Measurements from ENCODE around the gene FAM53B. TPM values are rescaled to one million over a fixed set of nuclear protein-coding genes. Genes with fewer than 3 reads are reported as not detected.
A peak's percentile ranks its signal among the peaks of the same experiment; 100 is the strongest.

Gene FAM53B
- total RNA-seq, 1 donor from 2014 or later: 18.5 TPM

GRCh38 chr10:124743191-124744101 is 732 bp downstream of the FAM53B start:
- intact Hi-C loops (cut with DNase I): loop anchor here (2.0 to 5.0 kb wide), 2 partner anchors 41 to 111 kb away; no protein-coding TSS in a partner anchor
- DNase-seq (ENCODE audit: low spot score): no peak

DNA sequence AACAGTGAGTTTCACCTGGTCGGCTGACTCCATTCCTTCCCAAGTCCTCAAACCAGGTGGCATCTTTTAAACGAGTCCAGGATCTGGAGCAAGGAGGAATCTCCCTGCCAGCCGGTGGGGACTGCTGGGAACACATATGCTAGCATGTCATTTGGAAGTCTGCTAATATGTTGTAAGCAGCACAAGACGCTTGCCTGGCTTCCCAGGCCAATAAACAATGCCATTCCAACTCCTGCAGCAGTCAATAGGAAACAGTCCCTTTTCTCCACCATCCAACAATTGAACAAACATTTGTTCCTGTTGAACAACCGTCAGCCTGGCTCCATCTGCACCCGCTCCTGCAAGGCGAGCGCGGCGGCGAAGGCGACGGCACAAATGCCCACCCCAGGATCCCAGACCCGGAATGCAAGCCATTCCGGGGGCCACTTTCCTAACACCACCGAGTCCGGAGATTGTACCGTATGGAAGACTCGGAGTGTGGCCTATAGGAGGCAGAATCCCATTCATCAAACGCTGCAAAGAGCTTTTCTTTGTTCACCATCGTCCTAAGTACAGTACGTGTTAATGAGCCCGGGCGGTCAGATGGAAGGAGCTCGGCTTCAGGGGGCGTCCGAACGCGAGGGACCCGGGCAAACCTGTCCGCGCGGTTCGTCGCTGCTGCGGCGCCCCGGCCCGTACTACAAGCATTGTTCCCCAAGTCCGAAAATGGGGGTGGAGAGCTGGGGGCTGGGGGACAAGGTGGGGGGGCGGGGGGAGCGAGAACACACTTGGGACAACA is 1.6 kb downstream of the FAM53B start:
- DNase-seq (ENCODE audit: low spot score): no peak
- intact Hi-C loops (cut with DNase I): loop anchor here (2.0 to 5.0 kb wide), 2 partner anchors 40 to 110 kb away; no protein-coding TSS in a partner anchor

- DNase-seq (ENCODE audit: low spot score): no peak
These were observed 2.2 kb downstream of the FAM53B start for GRCh38 chr10:124741922-124742412.

GRCh38 chr10:124741281-124741921 is 2.8 kb downstream of the FAM53B start:
- intact Hi-C loops (cut with DNase I): loop anchor here (5.0 kb wide), 1 partner anchor 39 kb away; no protein-coding TSS in a partner anchor
- DNase-seq (ENCODE audit: low spot score): peak; percentile 93

More at GRCh38 chr10:124741922-124742412, 2.2 kb downstream of the FAM53B start:
- intact Hi-C loops (cut with DNase I): loop anchor here (2.0 to 5.0 kb wide), 2 partner anchors 40 to 109 kb away; no protein-coding TSS in a partner anchor

DNA sequence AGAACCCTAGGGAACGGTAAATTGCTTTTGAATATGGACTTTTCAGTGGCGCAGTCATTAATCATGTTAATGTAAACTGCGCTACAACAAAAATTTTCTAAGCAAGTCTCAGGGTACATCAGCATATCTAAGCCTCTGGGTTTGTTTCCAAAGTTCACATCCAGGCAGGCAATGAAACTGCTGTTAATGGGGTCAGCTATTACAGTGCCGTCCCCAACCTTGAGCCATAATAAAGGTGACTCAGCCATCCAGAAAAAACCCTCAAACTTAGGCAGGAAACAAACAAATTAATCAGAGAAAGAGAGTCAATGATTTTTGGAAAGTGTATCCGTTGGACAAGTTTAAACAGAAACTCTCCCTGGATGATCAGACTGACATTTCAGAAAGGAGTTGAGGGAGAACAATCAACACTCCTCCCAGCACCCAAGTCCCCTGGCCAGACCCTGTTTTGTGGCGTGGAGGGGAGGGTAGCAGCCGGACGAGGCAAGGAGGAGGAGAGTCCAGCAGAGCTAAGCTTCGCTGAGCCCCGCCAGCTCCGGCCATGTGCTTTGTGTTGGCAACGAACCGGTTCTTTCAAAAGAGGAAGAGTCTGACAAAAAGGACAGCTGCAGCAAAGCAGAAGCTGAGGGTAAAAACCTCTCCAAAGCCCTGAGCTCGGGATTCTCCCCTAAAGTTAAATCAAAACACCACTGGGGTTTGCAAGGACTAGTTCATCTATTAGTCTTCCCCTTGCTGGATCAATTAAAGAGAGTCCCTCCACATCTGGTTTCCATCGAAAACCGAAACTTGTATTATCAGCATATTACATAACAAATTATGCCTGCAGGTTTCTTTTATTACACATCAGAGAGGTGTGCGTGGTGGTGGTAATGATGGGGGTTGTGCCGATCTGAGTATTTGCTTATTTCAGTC is 3.6 kb downstream of the FAM53B start:
- intact Hi-C loops (cut with DNase I): loop anchor here (5.0 kb wide), 1 partner anchor 38 kb away; no protein-coding TSS in a partner anchor
- DNase-seq (ENCODE audit: low spot score): no peak

GRCh38 chr10:124739986-124740368 is 4.2 kb downstream of the FAM53B start:
- intact Hi-C loops (cut with DNase I): loop anchor here (5.0 to 10.0 kb wide), 3 partner anchors 38 to 93 kb away; no protein-coding TSS in a partner anchor
- no peak for DNase-seq (ENCODE audit: low spot score)

GRCh38 chr10:124739119-124739921 is 4.9 kb downstream of the FAM53B start:
- intact Hi-C loops (cut with DNase I): loop anchor here (5.0 to 10.0 kb wide), 2 partner anchors 55 to 92 kb away; no protein-coding TSS in a partner anchor

DNA sequence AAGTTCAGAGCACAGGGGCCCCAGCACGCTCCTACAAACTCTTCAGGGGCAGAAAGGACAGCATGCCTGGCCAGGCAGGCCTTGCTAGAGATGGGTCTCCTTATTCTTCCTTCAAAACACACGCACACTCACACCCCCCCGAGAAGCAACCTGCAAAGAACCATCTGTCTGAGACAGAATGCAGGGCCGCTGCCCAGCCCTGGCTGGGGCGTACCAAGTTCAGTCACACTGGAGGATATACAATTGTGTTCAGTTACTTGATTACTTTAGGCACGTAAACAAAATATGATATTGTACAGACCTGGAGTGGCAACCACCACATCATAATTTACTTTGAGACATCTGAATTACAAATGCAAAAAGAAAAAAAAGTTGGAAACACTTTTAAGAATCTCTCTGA is 5.7 kb downstream of the FAM53B start:
- no peak for DNase-seq (ENCODE audit: low spot score)
- intact Hi-C loops (cut with DNase I): loop anchor here (5.0 to 10.0 kb wide), 2 partner anchors 54 to 91 kb away; no protein-coding TSS in a partner anchor

More at GRCh38 chr10:124739119-124739921, 4.9 kb downstream of the FAM53B start:
- no peak for DNase-seq (ENCODE audit: low spot score)

GRCh38 chr10:124737708-124738107 is 6.5 kb downstream of the FAM53B start:
- DNase-seq (ENCODE audit: low spot score): no peak
- intact Hi-C loops (cut with DNase I): loop anchor here (5.0 to 10.0 kb wide), 2 partner anchors 53 to 90 kb away; no protein-coding TSS in a partner anchor

DNA sequence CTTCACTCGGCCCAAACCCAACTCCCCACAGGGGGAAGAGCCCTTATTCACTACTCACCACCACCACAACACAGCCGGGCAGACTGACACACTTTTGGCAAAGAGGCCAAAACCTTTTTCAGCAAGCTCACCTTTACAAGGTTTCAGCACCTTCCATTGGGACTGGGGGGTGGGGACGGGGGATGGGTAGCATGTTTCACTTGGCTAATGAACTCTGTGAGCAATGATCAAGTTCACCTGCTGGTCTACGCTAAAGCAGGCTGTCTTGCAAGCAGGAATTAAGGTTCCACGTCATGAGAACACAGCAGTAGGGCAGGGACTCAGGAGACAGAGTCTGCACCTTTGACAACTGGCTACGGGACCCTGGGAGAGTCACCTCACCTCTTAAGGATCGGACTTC is 7.0 kb downstream of the FAM53B start:
- intact Hi-C loops (cut with DNase I): loop anchor here (5.0 to 10.0 kb wide), 2 partner anchors 52 to 90 kb away; no protein-coding TSS in a partner anchor
- DNase-seq (ENCODE audit: low spot score): no peak

GRCh38 chr10:124736491-124737136 is 7.6 kb downstream of the FAM53B start:
- intact Hi-C loops (cut with DNase I): loop anchor here (5.0 to 10.0 kb wide), 2 partner anchors 52 to 89 kb away; no protein-coding TSS in a partner anchor
- DNase-seq (ENCODE audit: low spot score): peak; percentile 93

GRCh38 chr10:124735491-124736286 is 8.5 kb downstream of the FAM53B start:
- DNase-seq (ENCODE audit: low spot score): no peak
- intact Hi-C loops (cut with DNase I): loop anchor here (5.0 to 10.0 kb wide), 2 partner anchors 51 to 88 kb away; no protein-coding TSS in a partner anchor

- intact Hi-C loops (cut with DNase I): loop anchor here (5.0 to 10.0 kb wide), 2 partner anchors 50 to 87 kb away; no protein-coding TSS in a partner anchor
- DNase-seq (ENCODE audit: low spot score): no peak
These were observed 9.6 kb downstream of the FAM53B start for GRCh38 chr10:124734311-124735166.

DNA sequence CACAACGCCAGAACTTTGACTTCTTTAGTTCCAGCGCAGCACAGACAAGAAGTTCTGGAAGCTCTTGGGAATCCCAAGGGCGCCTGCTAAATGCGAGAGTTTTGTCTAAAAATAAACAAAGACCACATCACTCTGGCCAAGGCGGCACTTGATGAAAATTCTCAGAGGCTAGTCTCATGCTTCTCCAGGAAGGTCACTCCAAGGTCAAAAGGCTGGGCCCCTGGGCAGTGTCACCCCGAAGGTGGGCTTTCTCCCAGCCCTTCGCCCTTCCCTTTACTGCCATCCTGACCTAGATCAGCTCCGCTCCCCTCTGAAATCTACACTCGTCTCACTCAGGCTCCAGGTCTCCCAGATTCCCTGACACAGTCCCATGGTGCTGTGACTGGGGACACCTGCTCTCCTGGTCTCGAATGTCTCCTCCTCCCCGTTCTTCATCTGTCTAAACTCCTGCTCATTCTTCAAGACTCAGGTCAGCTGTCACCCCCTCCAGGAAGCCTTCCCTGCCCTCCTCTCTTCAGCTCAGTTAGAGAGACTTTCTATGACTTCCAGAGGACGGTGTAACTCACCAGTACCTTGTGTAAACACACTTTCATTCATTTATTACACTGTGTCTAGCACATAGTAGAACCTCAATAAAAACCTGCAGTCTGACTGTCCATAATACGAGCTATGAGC is 10.5 kb downstream of the FAM53B start:
- intact Hi-C loops (cut with DNase I): loop anchor here (10.0 kb wide), 1 partner anchor 49 kb away; no protein-coding TSS in a partner anchor
- DNase-seq (ENCODE audit: low spot score): no peak

Measured in cardiac septum (tissue), 1 donor.